HS-27A (cell line): ENCODE results near the gene B9D2.
"Not testable (repeated sequence)": the region's sequence is repeated elsewhere in the genome, so short reads cannot be mapped to it uniquely, and the experiment has no call there.

Experiments used
- DNase-seq: peaks from one replicate; pipeline ENCODE4 v3.0.0-alpha.2; 2012; ENCODE audit warnings: low read depth, missing footprints

The B9D2 gene

DNA sequence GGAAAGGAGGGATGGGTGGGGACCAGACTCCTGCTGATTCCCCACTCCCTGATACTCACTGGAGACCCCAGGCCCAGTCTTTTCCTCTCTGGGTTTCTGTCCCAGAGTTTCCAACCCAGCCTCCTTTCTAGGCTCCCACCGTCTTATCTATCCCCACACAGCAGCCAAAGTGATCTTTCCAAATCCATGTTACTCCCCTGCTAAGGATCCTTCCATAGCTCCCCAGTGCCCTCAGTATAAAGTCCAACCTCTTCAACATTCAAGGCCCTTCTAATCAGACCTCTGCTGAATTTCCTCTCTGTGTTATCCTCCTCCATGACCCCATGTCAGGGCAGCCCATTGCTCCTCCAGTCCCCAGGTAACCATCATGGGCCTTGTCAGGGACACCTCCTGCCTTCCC, 8.9 kb downstream of the B9D2 start:
- no peak for DNase-seq

- no peak for DNase-seq
Observed at GRCh38 chr19:41354343-41354953, 9.5 kb downstream of the B9D2 start.

GRCh38 chr19:41353466-41354342, 10.2 kb downstream of the B9D2 start, which contains the start of gene TGFB1:
TGFB1 (minus strand) TSS chr19:41353922; CDS start chr19:41353044, 878 bp downstream.
- peak; percentile 80 for DNase-seq

DNA sequence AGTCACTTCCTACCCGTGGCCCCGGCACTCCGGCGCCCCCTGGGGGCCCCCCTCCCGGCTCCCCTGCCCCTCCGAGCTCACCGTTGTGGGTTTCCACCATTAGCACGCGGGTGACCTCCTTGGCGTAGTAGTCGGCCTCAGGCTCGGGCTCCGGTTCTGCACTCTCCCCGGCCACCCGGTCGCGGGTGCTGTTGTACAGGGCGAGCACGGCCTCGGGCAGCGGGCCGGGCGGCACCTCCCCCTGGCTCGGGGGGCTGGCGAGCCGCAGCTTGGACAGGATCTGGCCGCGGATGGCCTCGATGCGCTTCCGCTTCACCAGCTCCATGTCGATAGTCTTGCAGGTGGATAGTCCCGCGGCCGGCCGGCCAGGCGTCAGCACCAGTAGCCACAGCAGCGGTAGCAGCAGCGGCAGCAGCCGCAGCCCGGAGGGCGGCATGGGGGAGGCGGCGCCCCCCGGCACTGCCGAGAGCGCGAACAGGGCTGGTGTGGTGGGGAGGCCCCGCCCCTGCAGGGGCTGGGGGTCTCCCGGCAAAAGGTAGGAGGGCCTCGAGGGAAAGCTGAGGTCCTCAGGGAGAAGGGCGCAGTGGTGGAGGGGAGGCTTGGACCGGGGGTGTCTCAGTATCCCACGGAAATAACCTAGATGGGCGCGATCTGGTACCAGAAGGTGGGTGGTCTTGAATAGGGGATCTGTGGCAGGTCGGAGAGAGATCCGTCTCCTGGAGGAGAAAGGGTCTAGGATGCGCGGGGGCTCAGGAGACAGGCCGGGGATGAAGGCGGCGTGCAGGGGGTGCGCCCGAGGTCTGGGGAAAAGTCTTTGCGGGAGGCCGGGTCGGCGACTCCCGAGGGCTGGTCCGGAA, 11.1 kb downstream of the B9D2 start:
- DNase-seq: peak; percentile 64

DNA sequence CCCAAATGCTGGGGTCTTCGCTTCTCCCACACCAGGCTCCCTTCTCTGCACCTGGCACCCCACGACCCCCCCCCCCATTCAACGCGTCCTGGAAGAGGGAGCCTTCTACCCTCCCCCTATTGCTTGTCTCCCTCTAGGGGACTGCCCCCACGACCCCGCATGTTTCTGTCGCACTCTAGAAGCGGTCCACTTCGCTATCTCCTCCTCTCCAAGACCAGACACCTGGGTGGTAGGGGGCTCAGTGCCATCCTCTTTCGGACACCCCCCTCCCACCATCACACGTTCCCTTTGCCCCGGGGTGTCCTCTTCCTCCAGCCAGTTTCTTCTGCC, 11.7 kb downstream of the B9D2 start:
- no peak for DNase-seq

GRCh38 chr19:41351339-41352245, 12.4 kb downstream of the B9D2 start:
- DNase-seq: no peak

DNA sequence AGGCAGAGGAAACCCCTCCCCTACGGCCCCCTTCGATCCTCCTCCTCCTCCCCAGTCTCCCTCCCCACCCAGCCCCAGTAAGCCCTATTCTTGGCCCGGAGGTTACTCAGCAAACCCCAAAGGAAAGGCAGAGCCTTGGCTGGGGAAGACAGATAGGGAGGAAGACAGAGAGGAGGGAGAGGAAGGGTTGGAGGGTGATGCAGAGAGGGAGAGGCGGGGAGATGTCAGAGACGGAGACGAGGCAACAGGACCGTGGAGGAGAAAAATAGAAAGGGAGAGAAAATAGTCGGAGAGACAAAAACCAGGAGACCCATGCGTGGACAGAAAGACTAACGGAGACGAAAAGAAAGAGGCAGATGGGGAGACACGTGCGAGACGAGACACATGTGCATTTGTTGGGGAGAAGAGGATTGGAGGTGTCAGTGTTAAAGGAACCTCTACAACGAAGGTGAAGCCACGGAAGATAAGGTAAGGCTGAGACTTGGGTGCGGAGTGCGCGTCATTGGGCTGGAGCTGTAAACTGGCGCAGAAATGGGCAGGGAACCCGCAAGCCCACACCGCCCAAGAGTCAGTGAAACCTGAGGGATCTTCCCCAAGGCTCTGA, 13.1 kb downstream of the B9D2 start:
- no peak for DNase-seq

DNA sequence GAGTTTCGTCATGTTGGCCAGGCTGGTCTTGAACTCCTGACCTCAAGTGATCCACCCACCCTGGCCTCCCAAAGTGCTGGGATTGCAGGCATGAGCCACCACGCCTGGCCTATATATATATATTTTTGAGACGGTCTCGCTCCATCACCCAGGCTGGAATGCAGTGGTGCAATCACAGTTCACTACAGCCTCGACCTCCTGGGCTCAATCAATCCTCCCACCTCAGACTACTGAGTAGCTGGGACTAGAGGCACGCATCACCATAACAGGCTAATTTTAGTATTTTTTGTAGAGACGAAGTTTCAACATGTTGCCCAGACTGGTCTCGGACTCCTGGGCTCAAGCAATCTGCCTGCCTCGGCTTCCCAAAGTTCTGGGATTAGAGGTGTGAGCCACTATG, 17.0 kb downstream of the B9D2 start:
- not testable (repeated sequence) for DNase-seq

DNA sequence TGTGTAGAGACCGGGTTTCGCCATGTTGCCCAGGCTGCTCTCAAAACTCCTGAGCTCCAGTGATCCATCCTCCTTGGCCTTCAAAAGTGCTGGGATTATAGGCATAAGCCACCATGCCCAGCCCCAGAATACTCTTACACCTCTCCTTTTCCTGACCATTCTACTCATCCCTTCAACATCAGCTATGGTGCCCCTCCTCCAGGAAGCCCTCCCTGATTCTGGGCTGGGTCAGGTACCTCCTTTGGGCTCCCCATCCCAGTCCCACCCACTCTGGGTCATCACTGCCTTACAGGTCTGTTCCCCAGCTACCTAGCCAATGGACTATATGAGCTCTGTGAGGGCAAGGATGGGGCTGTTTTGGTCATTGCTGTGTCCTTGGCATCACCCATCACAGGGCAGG, 19.8 kb downstream of the B9D2 start:
- no peak for DNase-seq

DNA sequence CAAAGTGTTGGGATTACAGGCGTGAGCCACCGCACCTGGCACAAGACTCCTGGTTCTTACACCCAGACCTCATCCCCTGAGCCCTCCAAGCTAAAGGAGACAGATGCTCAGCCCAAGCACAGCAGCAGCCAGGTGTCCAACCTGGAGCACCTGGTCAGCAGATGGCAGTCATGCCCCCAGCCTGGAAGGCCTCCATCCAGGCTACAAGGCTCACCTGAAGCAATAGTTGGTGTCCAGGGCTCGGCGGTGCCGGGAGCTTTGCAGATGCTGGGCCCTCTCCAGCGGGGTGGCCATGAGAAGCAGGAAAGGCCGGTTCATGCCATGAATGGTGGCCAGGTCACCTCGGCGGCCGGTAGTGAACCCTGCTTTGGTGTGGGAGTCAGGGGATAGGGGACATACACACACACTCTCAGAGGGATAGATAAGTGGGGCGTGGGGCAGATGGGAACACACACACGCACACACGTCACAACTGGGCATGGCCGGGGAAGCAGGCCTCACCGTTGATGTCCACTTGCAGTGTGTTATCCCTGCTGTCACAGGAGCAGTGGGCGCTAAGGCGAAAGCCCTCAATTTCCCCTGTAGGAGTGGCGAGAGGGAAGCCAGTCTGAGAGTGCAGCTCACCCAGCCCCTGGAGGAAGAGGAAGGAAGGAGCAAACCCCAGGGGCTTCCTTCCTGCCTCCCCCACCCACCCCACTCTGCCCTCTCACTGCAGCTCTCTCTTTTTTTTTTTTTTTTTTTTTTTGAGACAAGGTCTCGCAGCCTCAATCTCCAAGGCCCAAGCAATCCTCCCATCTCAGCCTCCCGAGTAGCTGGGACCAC, 22.1 kb downstream of the B9D2 start:
- DNase-seq: no peak

GRCh38 chr19:41339936-41340335, 24.0 kb downstream of the B9D2 start:
- DNase-seq: no peak

GRCh38 chr19:41335467-41335866, 28.5 kb downstream of the B9D2 start:
- no peak for DNase-seq

- no peak for DNase-seq
Observed at GRCh38 chr19:41334793-41335192, 29.2 kb downstream of the B9D2 start.

GRCh38 chr19:41332468-41332867, 31.5 kb downstream of the B9D2 start:
- no peak for DNase-seq

DNA sequence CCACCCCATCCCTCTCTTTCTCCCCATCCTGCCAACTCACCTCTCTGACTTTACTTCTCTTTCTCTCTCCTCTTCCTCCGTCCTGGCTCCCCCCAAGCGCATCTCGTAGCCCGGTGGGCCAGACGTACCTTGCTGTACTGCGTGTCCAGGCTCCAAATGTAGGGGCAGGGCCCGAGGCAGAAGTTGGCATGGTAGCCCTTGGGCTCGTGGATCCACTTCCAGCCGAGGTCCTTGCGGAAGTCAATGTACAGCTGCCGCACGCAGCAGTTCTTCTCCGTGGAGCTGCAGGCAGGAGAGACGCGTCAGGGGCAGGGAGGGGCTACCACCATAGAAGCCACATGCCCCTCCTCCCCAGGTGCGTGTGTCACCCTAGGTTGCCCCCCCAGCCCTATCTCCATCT, 31.9 kb downstream of the B9D2 start:
- no peak for DNase-seq

DNA sequence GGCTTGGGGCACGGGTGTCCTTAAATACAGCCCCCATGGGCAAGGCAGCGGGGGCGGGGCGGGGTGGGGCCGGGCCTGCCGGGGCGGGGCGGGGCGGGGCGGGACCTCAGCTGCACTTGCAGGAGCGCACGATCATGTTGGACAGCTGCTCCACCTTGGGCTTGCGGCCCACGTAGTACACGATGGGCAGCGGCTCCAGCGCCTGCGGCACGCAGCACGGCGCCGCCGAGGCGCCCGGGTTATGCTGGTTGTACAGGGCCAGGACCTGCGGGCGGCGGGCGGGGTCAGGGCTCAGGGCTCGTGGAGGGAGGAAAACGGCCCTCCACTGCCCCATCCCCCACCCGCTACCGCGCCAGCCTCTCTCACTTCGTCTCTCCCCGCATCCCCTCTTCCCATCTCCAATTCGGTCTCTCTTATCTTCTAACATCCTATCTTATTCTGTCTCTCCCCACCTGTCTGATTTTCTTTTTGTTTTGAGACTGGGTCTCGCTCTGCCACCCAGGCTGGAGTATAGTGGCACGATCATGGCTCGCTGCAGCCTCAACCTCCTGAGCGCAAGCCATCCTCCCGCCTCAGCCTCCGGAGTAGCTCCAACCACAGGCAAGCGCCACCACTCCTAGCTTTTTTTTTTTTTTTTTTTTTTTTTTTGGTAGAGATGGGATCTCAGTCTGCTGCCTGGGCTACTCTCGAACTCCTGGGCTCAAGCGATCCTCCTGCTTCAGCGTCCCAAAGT, 32.8 kb downstream of the B9D2 start:
- no peak for DNase-seq

- DNase-seq: no peak
Observed at GRCh38 chr19:41330481-41330880, 33.5 kb downstream of the B9D2 start.

DNA sequence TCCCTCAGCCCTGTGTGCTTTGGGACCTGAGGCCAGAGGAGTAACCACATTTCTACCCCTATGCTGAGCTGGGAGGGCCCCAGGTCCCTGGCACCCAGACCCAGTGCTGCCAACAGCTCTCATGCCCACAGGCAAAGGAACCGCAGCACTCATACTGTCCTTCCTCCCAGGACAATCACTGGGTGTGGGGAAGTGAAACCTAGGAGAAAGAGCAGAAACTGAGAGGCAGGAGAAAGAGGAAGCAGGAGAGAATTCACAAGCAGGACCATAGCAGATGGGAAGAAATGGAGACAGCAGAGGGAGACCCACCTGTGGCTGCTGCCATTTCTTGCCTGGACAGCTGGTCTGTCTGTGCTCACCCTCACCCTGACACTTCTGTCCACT, 35.1 kb downstream of the B9D2 start:
- no peak for DNase-seq

DNA sequence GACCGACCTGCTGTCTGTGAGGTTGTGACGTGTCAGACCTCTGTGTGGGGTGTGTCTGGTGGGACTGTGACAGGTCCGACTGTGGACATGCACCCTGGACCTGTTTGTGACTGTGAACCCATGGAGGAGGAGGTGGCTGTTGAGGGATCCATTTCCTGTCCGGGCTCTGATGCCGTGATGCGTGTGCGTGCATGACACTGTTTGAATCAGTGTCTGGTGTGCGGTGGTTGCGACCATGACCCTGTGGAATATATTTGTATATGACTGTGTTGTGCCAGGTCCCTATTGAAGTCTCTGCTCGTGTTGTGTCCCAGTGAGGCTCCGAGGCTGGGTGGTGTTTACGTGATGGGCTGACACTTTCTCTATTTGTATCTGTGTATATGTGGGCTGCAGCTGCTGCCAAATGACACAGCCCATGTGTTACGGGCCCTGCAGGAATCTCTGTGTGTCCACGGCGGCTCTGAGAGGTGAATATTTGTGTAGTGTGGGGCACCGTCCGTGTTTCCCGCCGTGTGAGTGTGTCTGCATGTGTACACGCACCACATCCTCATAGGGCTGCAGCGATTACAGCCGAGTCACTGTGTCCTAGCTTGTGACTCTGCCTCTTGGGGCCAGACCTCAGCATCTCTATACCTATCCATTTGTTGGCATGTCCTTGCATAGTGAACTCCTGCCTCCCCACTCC, 35.6 kb downstream of the B9D2 start:
- no peak for DNase-seq
